HG02759 (cell line): ENCODE results near the gene PABPN1L.
"Not testable (repeated sequence)": the region's sequence is repeated elsewhere in the genome, so short reads cannot be mapped to it uniquely, and the experiment has no call there.

Experiments
- ATAC-seq: cut with Tn5 transposase; IDR thresholded peaks from one replicate; pipeline ENCODE4 v1.9.1; 2021; ENCODE audit warnings: mild to moderate bottlenecking, moderate library complexity; ENCODE audit not compliant: unreplicated experiment

Gene PABPN1L

GRCh38 chr16:88833086-88833485, 33.4 kb downstream of the PABPN1L start:
- no peak for ATAC-seq

DNA sequence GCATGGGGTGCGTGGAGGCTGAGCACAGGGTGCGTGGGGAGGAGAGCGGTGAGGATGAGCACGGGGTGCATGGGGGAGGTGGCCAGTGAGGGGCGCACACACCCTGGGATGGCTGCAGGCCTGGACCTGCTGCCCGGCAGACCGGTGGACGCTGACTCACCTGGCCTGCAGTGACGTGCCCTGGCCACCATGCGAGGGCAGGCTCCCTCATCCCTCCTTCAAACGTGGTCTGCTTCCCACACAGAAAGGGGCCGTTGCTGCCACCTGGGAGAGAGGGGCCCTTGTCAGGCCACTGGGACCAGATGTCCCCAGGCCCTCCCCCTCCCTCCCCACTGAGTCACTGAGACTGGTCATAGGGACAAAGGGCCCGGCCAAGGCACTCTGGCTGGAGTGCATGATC, 34.6 kb downstream of the PABPN1L start:
- ATAC-seq = no peak

DNA sequence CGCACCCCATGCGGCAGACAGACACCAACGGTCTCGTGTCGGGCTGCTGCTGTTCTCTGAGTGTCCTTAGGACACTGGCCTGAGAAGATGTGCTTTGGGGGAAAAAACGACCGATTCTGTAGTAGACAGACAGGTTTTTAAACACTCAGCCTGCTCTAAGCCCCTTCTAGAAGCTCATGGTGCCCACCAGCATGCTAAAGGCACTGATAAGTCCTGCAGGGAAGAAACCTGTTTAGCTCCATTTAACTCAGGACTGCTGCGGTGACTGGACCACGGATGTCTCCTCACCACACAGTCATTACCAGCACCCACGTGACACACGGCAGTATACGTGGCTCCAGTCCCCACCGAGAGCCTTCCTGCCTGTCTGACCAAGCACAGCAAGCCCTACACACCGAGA, 35.7 kb downstream of the PABPN1L start:
- no peak for ATAC-seq

DNA sequence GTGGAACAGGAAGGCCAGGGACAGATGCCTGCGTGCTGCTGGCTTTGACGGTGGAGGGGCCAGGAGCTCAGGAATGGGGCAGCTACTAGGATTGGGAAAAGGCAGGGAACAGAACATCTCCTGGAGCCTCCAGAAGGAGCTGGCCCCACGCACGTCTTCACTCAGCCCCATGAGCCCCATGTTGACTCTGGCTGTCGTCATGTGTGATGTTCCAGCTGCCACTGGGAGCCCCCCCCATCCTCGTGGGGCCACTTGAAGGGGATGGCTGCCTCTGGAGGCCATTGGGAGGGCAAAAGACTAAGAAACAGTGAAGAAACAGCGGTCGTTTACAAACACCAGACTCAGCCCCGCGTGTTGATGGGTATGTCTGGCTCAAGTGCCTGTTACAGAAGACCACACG, 36.2 kb downstream of the PABPN1L start:
- ATAC-seq = no peak

- no peak for ATAC-seq
Measured at GRCh38 chr16:88828711-88829110, 37.7 kb downstream of the PABPN1L start.

DNA sequence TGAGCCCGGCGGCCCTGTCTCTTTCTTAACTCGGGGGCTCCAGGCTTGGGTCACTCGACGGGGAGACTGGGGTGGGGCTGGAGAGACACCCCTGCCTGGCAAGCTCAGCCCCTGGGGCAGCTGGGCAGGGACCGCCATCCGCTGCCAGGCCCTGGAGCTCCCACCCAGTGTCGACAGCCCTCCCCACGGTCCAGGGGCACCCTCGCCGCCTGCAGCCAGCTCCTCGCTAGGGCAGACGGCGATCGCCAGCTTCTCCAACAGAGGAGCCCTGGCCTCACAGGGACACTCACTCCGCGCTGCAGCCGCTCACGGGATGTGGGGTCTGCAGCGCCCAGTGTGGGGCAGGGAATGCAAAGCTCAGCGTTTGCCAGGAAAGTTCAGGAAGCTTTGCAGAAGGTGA, 38.7 kb downstream of the PABPN1L start:
- no peak for ATAC-seq

DNA sequence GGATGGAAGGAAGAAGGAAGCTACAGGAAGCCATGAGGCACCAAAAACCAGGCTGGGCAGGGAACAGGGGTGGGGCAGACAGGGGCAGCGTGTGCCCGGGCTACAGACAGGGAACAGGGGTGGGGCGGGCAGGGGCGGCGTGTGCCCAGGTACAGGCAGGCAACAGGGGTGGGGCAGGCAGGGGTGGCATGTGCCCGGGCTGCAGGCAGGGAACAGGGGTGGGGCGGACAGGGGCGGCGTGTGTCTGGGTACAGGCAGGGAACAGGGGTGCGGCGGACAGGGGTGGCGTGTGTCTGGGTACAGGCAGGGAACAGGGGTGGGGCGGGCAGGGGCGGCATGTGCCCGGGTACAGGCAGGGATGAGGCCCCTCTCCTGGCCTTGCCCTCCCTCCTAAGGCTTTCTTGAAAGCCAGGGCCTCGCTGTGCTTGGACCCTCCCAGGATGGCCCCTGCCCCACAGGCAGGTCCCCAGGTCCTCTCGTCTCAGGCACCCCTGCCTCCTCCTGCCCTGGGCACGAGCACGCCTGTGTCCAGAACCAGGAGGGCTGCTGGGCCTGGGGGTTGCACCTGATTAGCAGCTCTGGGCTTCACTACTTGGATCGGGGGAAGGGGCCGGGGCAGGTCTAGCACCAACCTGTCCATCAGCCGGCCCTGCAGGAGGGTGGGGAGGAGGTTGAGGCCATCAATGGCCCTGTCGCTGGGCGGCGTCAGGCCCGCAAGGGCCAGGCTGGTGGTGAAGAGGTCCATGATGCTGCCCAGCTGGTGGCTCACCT, 40.2 kb downstream of the PABPN1L start:
- no peak for ATAC-seq

- no peak for ATAC-seq
Measured at GRCh38 chr16:88825146-88825545, 41.3 kb downstream of the PABPN1L start.

GRCh38 chr16:88824256-88825077, 42.0 kb downstream of the PABPN1L start:
- no peak for ATAC-seq

DNA sequence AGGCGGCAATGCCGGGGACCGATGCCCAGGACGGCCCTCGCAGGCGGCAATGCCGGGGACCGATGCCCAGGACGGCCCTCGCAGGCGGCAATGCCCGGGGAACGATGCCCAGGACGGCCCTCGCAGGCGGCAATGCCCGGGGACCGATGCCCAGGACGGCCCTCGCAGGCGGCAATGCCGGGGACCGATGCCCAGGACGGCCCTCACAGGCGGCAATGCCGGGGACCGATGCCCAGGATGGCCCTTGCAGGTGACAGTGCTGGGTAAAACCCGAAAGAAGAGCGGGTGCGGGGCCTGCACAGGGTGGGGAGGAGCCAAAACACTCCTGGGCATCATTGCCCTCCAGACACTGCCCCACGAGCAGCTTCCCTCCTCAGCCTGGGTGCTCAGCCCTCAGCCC, 42.8 kb downstream of the PABPN1L start:
- not testable (repeated sequence) for ATAC-seq

DNA sequence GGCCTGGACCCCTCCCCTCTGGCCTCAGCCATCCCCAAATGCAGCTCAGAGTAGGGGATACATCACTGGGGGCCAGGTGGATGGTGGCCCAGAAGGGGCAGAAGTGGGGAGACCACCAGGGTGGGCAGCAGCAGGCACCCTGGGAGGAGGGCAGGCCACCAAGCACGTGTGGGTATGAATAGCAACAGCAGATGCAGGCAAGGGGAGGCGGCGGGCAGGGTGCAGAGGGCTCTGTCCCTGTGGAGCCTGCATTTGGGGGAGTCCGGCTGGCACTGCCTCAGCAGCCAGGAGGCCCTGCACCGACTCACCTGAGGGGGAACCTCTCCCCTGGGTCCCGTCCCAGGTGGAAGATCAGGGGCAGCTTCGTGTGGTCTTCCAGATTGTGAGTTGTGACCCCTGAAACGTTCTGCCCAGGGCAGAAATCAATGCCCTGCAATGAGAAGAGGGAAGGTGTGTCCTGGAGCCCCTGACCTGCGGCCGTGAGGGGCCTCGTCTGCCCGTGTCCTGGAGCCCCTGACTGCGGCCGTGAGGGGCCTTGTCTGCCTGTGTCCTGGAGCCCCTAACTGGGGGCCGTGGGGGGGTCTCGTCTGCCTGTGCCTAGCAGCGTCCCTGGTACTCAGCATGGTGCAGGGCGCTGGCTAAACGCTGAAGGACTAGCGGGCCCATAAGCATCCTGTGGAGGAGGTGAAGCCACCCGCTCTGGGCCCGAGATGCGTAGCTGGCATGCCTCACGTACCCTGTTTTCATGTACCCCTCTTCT, 44.0 kb downstream of the PABPN1L start:
- ATAC-seq = no peak

DNA sequence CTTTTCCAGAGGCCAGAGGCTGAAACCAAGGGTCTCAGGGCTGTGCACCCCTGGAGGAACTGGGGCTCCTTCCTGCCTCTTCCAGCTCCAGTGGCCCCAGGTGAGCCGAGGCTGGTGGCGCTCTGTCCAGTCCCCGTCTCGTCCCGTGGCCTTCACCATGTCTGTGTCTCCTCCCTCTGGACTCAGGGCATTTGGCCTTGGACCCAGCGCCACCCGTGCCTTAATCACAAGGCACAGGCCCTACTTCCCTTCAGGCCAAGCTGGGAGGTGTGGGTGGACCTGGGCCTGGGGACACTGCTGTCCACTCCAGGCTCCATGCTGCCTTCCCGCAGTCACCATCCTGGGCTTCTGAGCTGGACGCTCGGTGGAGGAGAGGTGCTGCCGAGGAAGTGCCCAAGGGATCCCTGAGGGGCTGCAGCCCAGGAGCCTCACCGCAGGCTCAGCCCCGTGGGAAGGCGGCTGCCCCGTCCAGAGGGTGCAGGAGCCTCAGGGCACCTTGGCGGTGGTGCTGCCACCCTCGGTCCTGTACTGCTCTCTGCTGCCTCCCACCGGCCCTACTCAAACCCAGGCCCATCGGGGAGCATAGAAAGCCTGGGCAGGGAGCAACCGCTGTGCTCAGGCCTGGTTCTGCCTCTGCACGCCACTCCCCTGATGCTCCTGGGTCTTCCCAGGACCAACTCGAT, 45.2 kb downstream of the PABPN1L start:
- ATAC-seq = no peak

GRCh38 chr16:88820385-88821025, 46.0 kb downstream of the PABPN1L start:
- no peak for ATAC-seq

- no peak for ATAC-seq
Measured at GRCh38 chr16:88819126-88819525, 47.3 kb downstream of the PABPN1L start.

DNA sequence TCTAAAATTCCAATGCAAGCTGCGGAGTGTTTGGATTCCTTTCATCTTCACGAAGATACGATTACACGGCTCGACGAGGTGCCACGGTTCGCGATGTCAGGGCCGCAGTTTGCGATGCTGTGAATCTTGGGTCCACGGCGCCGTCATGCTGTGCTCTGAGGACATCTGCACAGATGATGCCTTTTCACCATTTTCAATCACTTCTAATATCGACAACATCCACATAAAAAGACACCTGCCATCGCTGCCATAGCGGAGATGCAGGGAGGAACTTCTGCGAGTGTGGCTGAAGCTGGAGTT, 47.9 kb downstream of the PABPN1L start:
- ATAC-seq = no peak

- ATAC-seq = no peak
Measured at GRCh38 chr16:88817785-88818574, 48.5 kb downstream of the PABPN1L start.

DNA sequence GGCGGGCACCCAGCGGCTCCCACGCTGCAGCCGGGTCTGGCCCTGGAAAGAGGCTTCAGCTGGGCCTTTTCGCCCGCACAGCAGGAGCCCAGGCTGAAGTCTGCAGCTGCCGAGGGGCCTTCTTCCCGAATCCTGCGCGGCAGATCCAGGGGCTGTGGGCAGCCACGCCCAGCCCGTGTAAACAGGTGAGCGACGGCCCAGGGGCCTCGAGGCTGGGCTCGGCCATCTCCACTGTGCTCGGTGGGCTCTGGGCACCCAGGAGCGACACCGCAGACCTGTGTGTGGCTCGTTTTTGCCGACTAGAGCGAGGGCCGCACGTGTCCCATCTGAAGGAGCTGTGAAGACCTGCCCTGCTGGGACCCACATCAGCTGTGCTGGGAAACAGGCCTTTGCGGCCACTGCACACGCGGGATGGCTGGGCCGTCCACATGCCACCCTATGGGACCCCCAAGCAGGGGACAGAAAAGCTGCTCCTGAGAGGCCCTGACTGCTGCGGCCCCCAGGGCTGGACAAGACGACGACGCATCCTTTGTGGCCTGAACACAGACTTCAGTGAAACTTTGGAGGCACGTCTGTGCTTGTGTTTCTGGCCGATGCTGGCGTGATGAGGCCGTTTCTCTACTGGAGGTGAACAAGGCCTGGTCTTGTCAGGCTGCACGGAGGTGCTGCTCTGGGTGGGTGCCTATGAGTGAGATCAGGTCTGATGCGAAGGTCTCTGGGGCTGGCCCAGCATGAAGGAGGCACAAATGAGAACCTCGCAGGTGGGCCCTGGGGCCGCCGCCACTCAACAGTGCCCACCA, 49.5 kb downstream of the PABPN1L start:
- ATAC-seq = no peak

GRCh38 chr16:88815901-88816589, 50.4 kb downstream of the PABPN1L start:
- no peak for ATAC-seq
